ENCODE data around the gene STAU1.
"Not testable (repeated sequence)": the region's sequence is repeated elsewhere in the genome, so short reads cannot be mapped to it uniquely, and the experiment has no call there.

The STAU1 gene

GRCh38 chr20:49219091-49219923 lies 31.2 kb upstream of the STAU1 start, which contains the start of gene DDX27:
Gene DDX27 (plus strand): TSS chr20:49219416. CDS start chr20:49219449, 33 bp downstream.
- no peak within 1 kb of the TSS for H2BK120ac ChIP-seq (ENCODE audit: low read depth, low read length)
- H3K9ac ChIP-seq (ENCODE audit: low read depth, low read length, poor library complexity) = peak within 1 kb of the TSS; percentile 75
- H3K4ac ChIP-seq (ENCODE audit: low read length) = no peak within 1 kb of the TSS
- peak within 1 kb of the TSS; percentile 36 for H3K18ac ChIP-seq (ENCODE audit: low read length)
- no peak within 1 kb of the TSS for H2BK12ac ChIP-seq (ENCODE audit: low read length)
- peaks cover 17 to 28% of the 10 kb centered on the region in 2 donors for H3K36me3 ChIP-seq (replicated peaks in 1 of 2; ENCODE audit: control insufficient read depth in 2 of 2, insufficient read depth in 2 of 2, low read length in 2 of 2)
- H2BK15ac ChIP-seq (ENCODE audit: low read length) = no peak within 1 kb of the TSS
- peaks cover 4 to 6% of the 10 kb centered on the region in 2 donors for H3K4me1 ChIP-seq (ENCODE audit: control insufficient read depth in 2 of 2, insufficient read depth in 1 of 2, low read depth in 1 of 2, low read length in 2 of 2)
- peak; percentile 99 for DNase-seq (ENCODE audit: low spot score)
- peak within 1 kb of the TSS; percentile 82 to 91 for H3K4me3 ChIP-seq (ENCODE audit: low read length in 2 of 2)
- H3K4me2 ChIP-seq (ENCODE audit: insufficient read depth, low read length, poor library complexity, severe bottlenecking) = peak within 1 kb of the TSS; percentile 77
- peaks cover 0 to 2% of the 10 kb centered on the region in 2 donors for H3K9me3 ChIP-seq (replicated peaks in 1 of 2; ENCODE audit: control insufficient read depth in 2 of 2, insufficient read depth in 1 of 2, low read depth in 1 of 2, low read length in 2 of 2)
- peak within 1 kb of the TSS; percentile 90 for H2AFZ ChIP-seq (ENCODE audit: low read length)
- H2BK5ac ChIP-seq (ENCODE audit: low read length) = peak within 1 kb of the TSS; percentile 19
- no peak within 1 kb of the TSS for H3K23ac ChIP-seq (ENCODE audit: low read depth, low read length, poor library complexity)
- H3K27ac ChIP-seq (replicated peaks; ENCODE audit: low read length) = no peak within 1 kb of the TSS
- H3K79me1 ChIP-seq (ENCODE audit: low read depth, low read length) = peaks cover 8% of the 10 kb centered on the region
- no peak within 1 kb of the TSS for H4K91ac ChIP-seq (ENCODE audit: low read depth, low read length, poor library complexity)
- WGBS, 2 donors (ENCODE audit: extremely low coverage in 2 of 2, insufficient read length in 2 of 2, insufficient replicate concordance in 1 of 2) = no CpG with 5 or more reads among the region's 46 CpGs
- H3K14ac ChIP-seq (ENCODE audit: low read length) = no peak within 1 kb of the TSS
- no peak within 1 kb of the TSS for H2AK5ac ChIP-seq (ENCODE audit: low read depth, low read length)
- no peaks in the 10 kb centered on the region for H3K27me3 ChIP-seq (ENCODE audit: control insufficient read depth in 3 of 3, insufficient read depth in 3 of 3, low read depth in 1 of 3, low read length in 3 of 3)
- no peak within 1 kb of the TSS for H4K8ac ChIP-seq (ENCODE audit: low read depth, low read length)

DNA sequence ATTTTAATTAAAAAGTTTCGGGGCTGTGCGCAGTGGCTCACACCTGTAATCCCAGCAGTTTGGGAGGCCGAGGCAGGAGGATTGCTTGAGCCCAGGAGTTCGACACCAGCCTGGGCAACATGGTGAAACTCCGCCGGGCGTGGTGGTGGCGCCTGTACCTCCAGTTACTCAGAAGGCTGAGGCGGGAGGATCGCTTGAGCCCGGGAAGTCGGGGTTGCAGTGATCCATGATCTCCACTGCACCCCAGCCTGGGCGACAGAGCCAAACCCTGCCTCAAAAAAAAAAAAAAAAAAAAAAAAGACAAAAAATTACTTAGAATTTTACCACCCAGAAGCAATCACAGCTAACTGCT lies 30.6 kb upstream of the STAU1 start:
- H3K23ac ChIP-seq (ENCODE audit: low read depth, low read length, poor library complexity); H3K9ac ChIP-seq (ENCODE audit: low read depth, low read length, poor library complexity); H2AK5ac ChIP-seq (ENCODE audit: low read depth, low read length); H2BK15ac ChIP-seq (ENCODE audit: low read length); H3K27me3 ChIP-seq (ENCODE audit: control insufficient read depth in 3 of 3, insufficient read depth in 3 of 3, low read depth in 1 of 3, low read length in 3 of 3); H3K14ac ChIP-seq (ENCODE audit: low read length); DNase-seq (ENCODE audit: low spot score); H3K9me3 ChIP-seq (replicated peaks in 1 of 2; ENCODE audit: control insufficient read depth in 2 of 2, insufficient read depth in 1 of 2, low read depth in 1 of 2, low read length in 2 of 2); H2BK120ac ChIP-seq (ENCODE audit: low read depth, low read length); H3K4me1 ChIP-seq (ENCODE audit: control insufficient read depth in 2 of 2, insufficient read depth in 1 of 2, low read depth in 1 of 2, low read length in 2 of 2); H4K91ac ChIP-seq (ENCODE audit: low read depth, low read length, poor library complexity); H2BK12ac ChIP-seq (ENCODE audit: low read length); H3K27ac ChIP-seq (replicated peaks; ENCODE audit: low read length); H3K79me1 ChIP-seq (ENCODE audit: low read depth, low read length); H4K8ac ChIP-seq (ENCODE audit: low read depth, low read length); H2BK5ac ChIP-seq (ENCODE audit: low read length); H3K4me2 ChIP-seq (ENCODE audit: insufficient read depth, low read length, poor library complexity, severe bottlenecking); H3K18ac ChIP-seq (ENCODE audit: low read length); H3K4ac ChIP-seq (ENCODE audit: low read length): not testable (repeated sequence)
- Histone ChIP-seq H2AFZ (ENCODE audit: low read length) (peak overlapping the region; percentile 90), H3K36me3 (replicated peaks in 1 of 2; ENCODE audit: control insufficient read depth in 2 of 2, insufficient read depth in 2 of 2, low read length in 2 of 2) (peaks cover 13 to 22% of the 10 kb centered on the region in 2 donors), H3K4me3 (ENCODE audit: low read length in 2 of 2) (peak overlapping the region in 1 of 2 donors; percentile 82)
- no CpG with 5 or more reads among the region's 13 CpGs for WGBS, 2 donors (ENCODE audit: extremely low coverage in 2 of 2, insufficient read length in 2 of 2, insufficient replicate concordance in 1 of 2)

- Histone ChIP-seq H4K91ac (ENCODE audit: low read depth, low read length, poor library complexity) (no peak overlapping the region), H3K9me3 (replicated peaks in 1 of 2; ENCODE audit: control insufficient read depth in 2 of 2, insufficient read depth in 1 of 2, low read depth in 1 of 2, low read length in 2 of 2) (peaks cover 0 to 2% of the 10 kb centered on the region in 2 donors), H3K4me1 (ENCODE audit: control insufficient read depth in 2 of 2, insufficient read depth in 1 of 2, low read depth in 1 of 2, low read length in 2 of 2) (peaks cover 4 to 6% of the 10 kb centered on the region in 2 donors), H3K79me1 (ENCODE audit: low read depth, low read length) (peaks cover 8% of the 10 kb centered on the region), H3K4me3 (ENCODE audit: low read length in 2 of 2) (no peak overlapping the region), H3K14ac (ENCODE audit: low read length) (no peak overlapping the region), H2BK12ac (ENCODE audit: low read length) (no peak overlapping the region), H3K36me3 (replicated peaks in 1 of 2; ENCODE audit: control insufficient read depth in 2 of 2, insufficient read depth in 2 of 2, low read length in 2 of 2) (peaks cover 5 to 9% of the 10 kb centered on the region in 2 donors), H3K9ac (ENCODE audit: low read depth, low read length, poor library complexity) (no peak overlapping the region), H3K4me2 (ENCODE audit: insufficient read depth, low read length, poor library complexity, severe bottlenecking) (no peak overlapping the region), H3K27me3 (ENCODE audit: control insufficient read depth in 3 of 3, insufficient read depth in 3 of 3, low read depth in 1 of 3, low read length in 3 of 3) (no peaks in the 10 kb centered on the region), H2AFZ (ENCODE audit: low read length) (peak overlapping the region; percentile 86), H3K18ac (ENCODE audit: low read length) (no peak overlapping the region), H2BK15ac (ENCODE audit: low read length) (no peak overlapping the region), H3K27ac (replicated peaks; ENCODE audit: low read length) (no peak overlapping the region), H3K4ac (ENCODE audit: low read length) (no peak overlapping the region), H4K8ac (ENCODE audit: low read depth, low read length) (no peak overlapping the region), H3K23ac (ENCODE audit: low read depth, low read length, poor library complexity) (no peak overlapping the region), H2BK5ac (ENCODE audit: low read length) (no peak overlapping the region), H2AK5ac (ENCODE audit: low read depth, low read length) (no peak overlapping the region), H2BK120ac (ENCODE audit: low read depth, low read length) (no peak overlapping the region)
- peak; percentile 89 for DNase-seq (ENCODE audit: low spot score)
- no CpG with 5 or more reads among the region's 11 CpGs for WGBS, 2 donors (ENCODE audit: extremely low coverage in 2 of 2, insufficient read length in 2 of 2, insufficient replicate concordance in 1 of 2)
Observed at GRCh38 chr20:49216991-49217578, 29.0 kb upstream of the STAU1 start.

DNA sequence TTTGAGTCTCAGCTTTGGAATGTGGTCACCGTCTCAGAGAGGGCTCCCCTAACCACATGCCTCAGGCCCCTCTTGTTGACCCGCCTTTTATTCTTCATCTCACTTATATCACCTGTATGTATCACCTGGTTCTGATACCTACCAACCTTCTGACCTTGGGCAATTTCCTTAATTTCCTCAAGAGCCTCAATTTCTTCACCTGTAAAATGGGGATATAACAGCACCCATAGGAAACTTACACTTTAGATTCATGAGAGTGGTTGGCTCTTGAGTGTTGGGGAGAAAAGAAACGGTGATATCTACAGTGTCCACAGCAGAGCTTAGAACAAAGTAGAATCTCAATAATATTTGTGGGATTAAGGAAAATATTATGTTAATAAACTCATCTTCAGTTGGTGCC lies 27.1 kb upstream of the STAU1 start:
- Histone ChIP-seq H3K4me2 (ENCODE audit: insufficient read depth, low read length, poor library complexity, severe bottlenecking) (no peak overlapping the region), H2AK5ac (ENCODE audit: low read depth, low read length) (no peak overlapping the region), H2BK5ac (ENCODE audit: low read length) (no peak overlapping the region), H2AFZ (ENCODE audit: low read length) (no peak overlapping the region), H3K18ac (ENCODE audit: low read length) (no peak overlapping the region), H3K4ac (ENCODE audit: low read length) (no peak overlapping the region), H2BK120ac (ENCODE audit: low read depth, low read length) (no peak overlapping the region), H3K4me3 (ENCODE audit: low read length in 2 of 2) (no peak overlapping the region), H4K91ac (ENCODE audit: low read depth, low read length, poor library complexity) (no peak overlapping the region), H3K79me1 (ENCODE audit: low read depth, low read length) (peaks cover 6% of the 10 kb centered on the region), H2BK15ac (ENCODE audit: low read length) (no peak overlapping the region), H3K4me1 (ENCODE audit: control insufficient read depth in 2 of 2, insufficient read depth in 1 of 2, low read depth in 1 of 2, low read length in 2 of 2) (peaks cover 3 to 5% of the 10 kb centered on the region in 2 donors), H2BK12ac (ENCODE audit: low read length) (no peak overlapping the region), H3K27me3 (ENCODE audit: control insufficient read depth in 3 of 3, insufficient read depth in 3 of 3, low read depth in 1 of 3, low read length in 3 of 3) (no peaks in the 10 kb centered on the region), H3K9me3 (replicated peaks in 1 of 2; ENCODE audit: control insufficient read depth in 2 of 2, insufficient read depth in 1 of 2, low read depth in 1 of 2, low read length in 2 of 2) (peaks cover 0 to 5% of the 10 kb centered on the region in 2 donors), H3K23ac (ENCODE audit: low read depth, low read length, poor library complexity) (no peak overlapping the region), H3K9ac (ENCODE audit: low read depth, low read length, poor library complexity) (no peak overlapping the region), H3K14ac (ENCODE audit: low read length) (no peak overlapping the region), H3K27ac (replicated peaks; ENCODE audit: low read length) (no peak overlapping the region), H3K36me3 (replicated peaks in 1 of 2; ENCODE audit: control insufficient read depth in 2 of 2, insufficient read depth in 2 of 2, low read length in 2 of 2) (no peaks in the 10 kb centered on the region), H4K8ac (ENCODE audit: low read depth, low read length) (no peak overlapping the region)
- WGBS, 2 donors (ENCODE audit: extremely low coverage in 2 of 2, insufficient read length in 2 of 2, insufficient replicate concordance in 1 of 2) = no CpG with 5 or more reads among the region's 3 CpGs
- no peak for DNase-seq (ENCODE audit: low spot score)
